ENCODE measurements around the gene SLC25A21. TPM values are rescaled to one million over a fixed set of nuclear protein-coding genes. Genes with fewer than 3 reads are reported as not detected.

The SLC25A21 gene
- total RNA-seq, 1 donor from 2014 or later: 0.56 TPM

DNA sequence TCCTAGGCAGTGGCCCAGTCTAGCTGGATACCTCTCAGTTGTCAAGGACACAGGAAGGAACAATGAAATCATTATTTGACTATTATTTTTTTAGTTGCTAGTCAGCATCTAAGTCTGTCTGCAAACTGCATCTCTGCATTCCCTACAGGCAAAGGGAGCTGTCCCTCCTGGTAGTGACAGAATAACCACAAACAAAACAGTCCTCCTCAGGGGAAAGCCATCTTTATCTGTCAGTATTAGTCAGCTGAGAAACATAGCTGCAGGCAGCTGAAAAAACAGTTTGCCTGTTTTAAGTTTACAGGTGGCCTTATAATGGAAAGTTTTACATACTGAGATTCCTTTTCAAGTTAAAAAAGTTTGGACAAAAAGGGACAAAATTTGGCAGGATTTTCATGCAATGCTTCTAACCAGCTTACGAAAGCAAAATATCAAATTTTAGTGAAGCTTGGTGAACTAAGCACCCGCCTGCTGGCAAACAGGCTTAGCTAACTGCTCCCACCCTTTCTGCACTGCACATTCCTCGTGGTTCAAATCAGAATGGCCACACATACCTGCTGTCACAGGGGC lies 29.5 kb downstream of the SLC25A21 start:
- no peak for DNase-seq (ENCODE audit: extremely low spot score, unreplicated experiment)
- no peaks in the 10 kb centered on the region for H3K27me3 Mint-ChIP-seq (ENCODE audit: unreplicated experiment)
- H3K36me3 Mint-ChIP-seq (ENCODE audit: unreplicated experiment): no peaks in the 10 kb centered on the region
- TF ChIP-seq CTCF (IDR thresholded peaks at IDR 0.05): no peak
- peak overlapping the region; percentile 85 for H3K27ac Mint-ChIP-seq (ENCODE audit: unreplicated experiment)
- no peaks in the 10 kb centered on the region for H3K9me3 Mint-ChIP-seq (ENCODE audit: unreplicated experiment)
- peaks cover 55% of the 10 kb centered on the region for H3K4me1 Mint-ChIP-seq (ENCODE audit: unreplicated experiment)
- no peak overlapping the region for H3K4me3 Mint-ChIP-seq (ENCODE audit: unreplicated experiment)

DNA sequence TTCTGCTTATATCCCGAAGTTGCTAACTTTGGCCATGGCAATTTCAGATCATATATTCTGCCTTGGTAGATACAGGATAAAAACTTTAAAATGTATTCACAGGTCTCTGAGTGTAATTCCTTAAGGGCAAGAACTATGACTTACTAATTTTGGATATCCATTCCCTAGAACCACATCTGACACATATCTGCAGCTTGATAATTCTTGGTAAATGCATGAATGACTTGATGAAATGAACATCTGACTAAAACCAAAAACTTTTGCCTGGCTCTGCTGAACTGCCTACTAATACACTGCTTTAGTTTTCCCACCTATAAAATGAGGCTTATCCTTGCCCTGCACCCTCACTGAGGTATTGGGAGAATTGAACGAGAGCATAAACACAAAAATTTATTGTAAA lies 32.2 kb downstream of the SLC25A21 start:
- Mint-ChIP-seq H3K4me3 (ENCODE audit: unreplicated experiment) (no peak overlapping the region), H3K9me3 (ENCODE audit: unreplicated experiment) (no peaks in the 10 kb centered on the region), H3K27ac (ENCODE audit: unreplicated experiment) (peak overlapping the region; percentile 58), H3K4me1 (ENCODE audit: unreplicated experiment) (peaks cover 54% of the 10 kb centered on the region), H3K27me3 (ENCODE audit: unreplicated experiment) (no peaks in the 10 kb centered on the region), H3K36me3 (ENCODE audit: unreplicated experiment) (no peaks in the 10 kb centered on the region)
- DNase-seq (ENCODE audit: extremely low spot score, unreplicated experiment): no peak
- TF ChIP-seq CTCF (IDR thresholded peaks at IDR 0.05): no peak

DNA sequence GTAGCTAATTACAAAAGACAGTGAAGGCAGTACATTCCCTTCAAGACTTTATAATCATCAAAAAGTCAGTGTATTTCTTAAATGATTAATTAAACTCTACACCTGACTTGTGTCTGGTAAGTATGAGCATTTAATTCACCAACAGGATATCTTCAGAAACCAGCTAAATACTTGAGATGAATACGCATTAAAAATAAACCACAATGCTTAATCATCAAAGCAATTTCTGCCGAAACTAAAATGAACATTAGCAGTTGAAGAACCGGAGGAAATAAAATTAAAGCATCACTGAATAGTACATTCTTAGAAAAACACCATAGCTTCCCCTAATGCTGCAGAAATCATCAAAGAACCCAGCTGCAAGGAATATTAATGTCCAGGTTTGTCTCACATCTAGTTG lies 32.7 kb downstream of the SLC25A21 start:
- no peaks in the 10 kb centered on the region for H3K9me3 Mint-ChIP-seq (ENCODE audit: unreplicated experiment)
- no peaks in the 10 kb centered on the region for H3K27me3 Mint-ChIP-seq (ENCODE audit: unreplicated experiment)
- no peaks in the 10 kb centered on the region for H3K36me3 Mint-ChIP-seq (ENCODE audit: unreplicated experiment)
- DNase-seq (ENCODE audit: extremely low spot score, unreplicated experiment): no peak
- H3K4me3 Mint-ChIP-seq (ENCODE audit: unreplicated experiment): no peak overlapping the region
- H3K4me1 Mint-ChIP-seq (ENCODE audit: unreplicated experiment): peaks cover 51% of the 10 kb centered on the region
- TF ChIP-seq CTCF (IDR thresholded peaks at IDR 0.05): no peak
- peak overlapping the region; percentile 58 for H3K27ac Mint-ChIP-seq (ENCODE audit: unreplicated experiment)

GRCh38 chr14:37138898-37139297 lies 33.5 kb downstream of the SLC25A21 start:
- Mint-ChIP-seq H3K27me3 (ENCODE audit: unreplicated experiment) (no peaks in the 10 kb centered on the region), H3K4me1 (ENCODE audit: unreplicated experiment) (peaks cover 45% of the 10 kb centered on the region), H3K9me3 (ENCODE audit: unreplicated experiment) (no peaks in the 10 kb centered on the region), H3K36me3 (ENCODE audit: unreplicated experiment) (no peaks in the 10 kb centered on the region), H3K27ac (ENCODE audit: unreplicated experiment) (peak overlapping the region; percentile 23), H3K4me3 (ENCODE audit: unreplicated experiment) (no peak overlapping the region)
- DNase-seq (ENCODE audit: extremely low spot score, unreplicated experiment): no peak
- TF ChIP-seq CTCF (IDR thresholded peaks at IDR 0.05): no peak

DNA sequence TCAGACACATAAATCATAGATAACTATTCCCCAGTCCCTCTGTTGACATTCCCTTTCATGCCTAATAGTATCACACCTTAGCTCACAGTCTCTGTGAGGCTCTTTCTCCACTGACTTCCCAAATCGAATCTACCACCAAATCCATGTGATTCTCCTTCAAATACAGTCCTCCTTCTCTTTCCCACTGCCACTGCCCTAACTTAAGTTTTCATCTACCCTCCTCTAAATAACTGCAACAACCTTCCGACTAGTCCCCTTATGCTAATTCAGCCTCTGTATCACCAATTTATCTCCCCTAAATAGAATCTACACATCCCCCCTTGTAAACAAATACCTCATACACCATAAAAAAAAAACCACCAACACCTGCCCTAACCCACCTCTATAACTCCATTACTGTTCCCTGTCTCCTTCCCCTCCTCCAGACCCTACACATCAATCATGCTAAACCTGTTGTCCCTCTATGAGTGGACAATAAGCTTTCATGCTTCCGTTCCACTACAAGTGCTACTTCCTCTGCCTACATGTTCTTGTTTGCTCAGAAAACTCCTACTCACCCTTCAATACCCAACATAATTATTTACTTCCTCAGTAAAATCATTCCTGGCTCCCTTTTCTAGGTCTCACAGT lies 39.0 kb downstream of the SLC25A21 start:
- H3K4me1 Mint-ChIP-seq (ENCODE audit: unreplicated experiment): peaks cover 16% of the 10 kb centered on the region
- no peak for DNase-seq (ENCODE audit: extremely low spot score, unreplicated experiment)
- no peaks in the 10 kb centered on the region for H3K36me3 Mint-ChIP-seq (ENCODE audit: unreplicated experiment)
- no peaks in the 10 kb centered on the region for H3K27me3 Mint-ChIP-seq (ENCODE audit: unreplicated experiment)
- no peak overlapping the region for H3K4me3 Mint-ChIP-seq (ENCODE audit: unreplicated experiment)
- no peak for TF ChIP-seq CTCF (IDR thresholded peaks at IDR 0.05)
- H3K9me3 Mint-ChIP-seq (ENCODE audit: unreplicated experiment): no peaks in the 10 kb centered on the region
- no peak overlapping the region for H3K27ac Mint-ChIP-seq (ENCODE audit: unreplicated experiment)
